PC-3 (cell line): ENCODE measurements around the gene HLCS. TPM values are rescaled to one million over a fixed set of nuclear protein-coding genes. Genes with fewer than 3 reads are reported as not detected.

Experiments used
- ATAC-seq: fragments of 200-7000 bp; cut with Tn5 transposase; 2 replicates; pipeline ENCODE4 v1.9.1; 2020; ENCODE audit warnings: mild to moderate bottlenecking, moderate library complexity
- BruUV-seq: library from RNA; stranded (reverse); fragments of 400-500 nt; replicated peaks from 2 replicates; lab custom pipeline; 2021; lab: Mats Ljungman, UMichigan
- CTCF ChIA-PET: fragments of 300-600 bp; sonication (Branson Sonifier 250); formaldehyde crosslinking; loops from one replicate; lab custom pipeline; 2022; ENCODE audit warnings: antibody characterized with exemption; lab: Charles Lee
- POLR2A ChIA-PET: fragments of 300-600 bp; sonication (Branson Sonifier 250); formaldehyde crosslinking; loops from one replicate; lab custom pipeline; 2022; ENCODE audit warnings: antibody characterized with exemption; ENCODE audit not compliant: unreplicated experiment; lab: Charles Lee
- DNase-seq: peaks from one replicate; pipeline ENCODE4 v3.0.0-alpha.2; 2015
- H2AFZ ChIP-seq: fragments of 300-600 bp; sonication (generic); 2 replicates; pipeline ENCODE4 v1.6.0; 2016; ENCODE audit warnings: antibody characterized with exemption, low read length
- H3F3A ChIP-seq: fragments of 300-600 bp; sonication (generic); one replicate; pipeline ENCODE4 v1.6.0; 2017; ENCODE audit warnings: antibody characterized with exemption, low read length, control low read depth, mild to moderate bottlenecking; ENCODE audit not compliant: unreplicated experiment
- H3K27ac ChIP-seq: fragments of 300-600 bp; sonication (generic); 2 replicates; pipeline ENCODE4 v1.5.1; 2016; ENCODE audit warnings: mild to moderate bottlenecking, low read length
- H3K27me3 ChIP-seq: fragments of 300-600 bp; sonication (generic); 2 replicates; pipeline ENCODE4 v1.6.1; 2016; ENCODE audit warnings: low read length, mixed read lengths
- H3K36me3 ChIP-seq: fragments of 300-600 bp; sonication (generic); 2 replicates; pipeline ENCODE4 v1.6.1; 2016; ENCODE audit warnings: low read depth, mixed run types, low read length, mixed read lengths
- H3K4me1 ChIP-seq: fragments of 300-600 bp; sonication (generic); 2 replicates; pipeline ENCODE4 v1.5.1; 2016; ENCODE audit warnings: low read length; ENCODE audit not compliant: insufficient read depth
- H3K4me2 ChIP-seq: fragments of 300-600 bp; sonication (generic); 2 replicates; pipeline ENCODE4 v1.6.0; 2016; ENCODE audit warnings: low read length
- H3K4me3 ChIP-seq: fragments of 300-600 bp; sonication (generic); 2 replicates; pipeline ENCODE4 v1.5.1; 2016; ENCODE audit warnings: mild to moderate bottlenecking, low read length, mixed read lengths
- H3K79me2 ChIP-seq: fragments of 300-600 bp; sonication (generic); 2 replicates; pipeline ENCODE4 v1.6.1; 2017; ENCODE audit warnings: low read length, mixed read lengths
- H3K9ac ChIP-seq: fragments of 300-600 bp; sonication (generic); 2 replicates; pipeline ENCODE4 v1.6.0; 2016; ENCODE audit warnings: mild to moderate bottlenecking, low read length
- H3K9me2 ChIP-seq: fragments of 300-600 bp; sonication (generic); replicated peaks from 2 replicates; pipeline ENCODE4 v1.6.1; 2016; ENCODE audit warnings: mixed run types, low read length, mixed read lengths
- H3K9me3 ChIP-seq: fragments of 300-600 bp; sonication (generic); 2 replicates; pipeline ENCODE4 v1.6.1; 2016; ENCODE audit warnings: low read length, mixed read lengths
- H4K20me1 ChIP-seq: fragments of 300-600 bp; sonication (generic); 2 replicates; pipeline ENCODE4 v1.6.1; 2016; ENCODE audit warnings: low read length, mixed read lengths
- CTCF ChIP-seq: fragments of 300-600 bp; sonication (generic); conservative IDR thresholded peaks from 2 replicates; pipeline ENCODE4 v1.5.1; 2017; ENCODE audit warnings: antibody characterized with exemption, low read depth, mild to moderate bottlenecking, low read length
- EZH2 ChIP-seq: fragments of 300-600 bp; sonication (generic); IDR thresholded peaks from one replicate; pipeline ENCODE4 v1.6.1; 2017; ENCODE audit warnings: antibody characterized with exemption, mild to moderate bottlenecking, low read length; ENCODE audit not compliant: unreplicated experiment
- EZH2phosphoT487 ChIP-seq: fragments of 300-600 bp; sonication (generic); IDR thresholded peaks from 2 replicates; pipeline ENCODE4 v1.6.1; 2018; ENCODE audit warnings: mild to moderate bottlenecking, antibody characterized with exemption, low read length, borderline replicate concordance
- intact Hi-C: fragments of 100-400 bp; cut with micrococcal nuclease; formaldehyde crosslinking; loops from 2 replicates; pipeline ENCODE4 v1.9.0; 2023
- total RNA-seq: library from RNA; depleted of rRNA; stranded (reverse); fragments of >200 nt; gene quantifications from 2 replicates; pipeline ENCODE4 v1.2.3, GENCODE V29; 2014

Gene HLCS
- total RNA-seq, 1 experiment from 2014 or later: 44.1 TPM

DNA sequence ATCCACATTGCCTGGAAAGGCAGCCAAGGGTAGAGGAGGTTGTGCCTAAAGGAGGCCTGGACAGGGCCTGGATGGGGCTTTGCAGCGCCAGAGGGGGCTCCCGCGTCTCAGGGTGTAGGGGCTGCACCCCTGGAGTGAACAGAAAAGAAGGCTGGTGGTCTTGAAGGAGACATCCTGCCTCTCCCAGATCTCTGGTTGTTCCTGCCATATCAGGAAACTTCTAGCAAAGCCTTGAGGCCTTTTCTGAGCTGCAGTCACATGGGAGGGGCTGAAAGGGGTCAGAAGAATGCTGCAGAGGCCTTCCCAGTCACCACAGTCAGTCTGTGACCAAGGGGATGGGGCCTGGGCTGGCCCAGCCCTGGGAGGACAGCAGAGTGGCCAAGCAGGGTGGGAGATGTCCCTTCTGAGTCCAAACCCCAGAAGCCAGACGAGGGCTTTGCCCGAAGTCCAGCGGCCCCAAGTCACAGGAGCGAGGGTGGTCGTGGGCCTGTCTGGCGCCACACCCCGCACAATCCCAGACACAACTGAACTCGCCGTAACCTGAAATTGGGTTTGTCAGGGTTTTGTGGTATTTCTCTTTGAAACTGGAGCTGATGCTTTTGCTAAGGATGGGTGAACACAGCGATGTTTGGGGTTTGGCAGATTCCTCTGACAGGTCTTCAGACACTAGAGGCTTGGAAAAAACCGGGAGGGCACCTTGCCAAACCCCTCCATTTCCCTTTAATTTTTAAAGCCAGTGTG, 237.9 kb downstream of the HLCS start:
- Histone ChIP-seq H3K9me2 (no peaks in the 10 kb centered on the region), H3F3A (no peaks in the 10 kb centered on the region), H3K27ac (no peak overlapping the region), H2AFZ (no peak overlapping the region), H3K36me3 (peaks cover 56% of the 10 kb centered on the region), H3K4me3 (no peak overlapping the region), H3K9ac (no peak overlapping the region), H3K9me3 (no peaks in the 10 kb centered on the region), H3K4me1 (no peaks in the 10 kb centered on the region), H4K20me1 (no peaks in the 10 kb centered on the region), H3K79me2 (no peaks in the 10 kb centered on the region), H3K4me2 (no peak overlapping the region), H3K27me3 (no peaks in the 10 kb centered on the region)
- CTCF ChIA-PET: no interaction called here
- DNase-seq: no peak
- TF ChIP-seq EZH2phosphoT487: no peak
- TF ChIP-seq EZH2: no peak
- TF ChIP-seq CTCF: no peak
- no peak for ATAC-seq
- no TSS peak for BruUV-seq
- intact Hi-C loops: no loop called here
- POLR2A ChIA-PET: no interaction called here

DNA sequence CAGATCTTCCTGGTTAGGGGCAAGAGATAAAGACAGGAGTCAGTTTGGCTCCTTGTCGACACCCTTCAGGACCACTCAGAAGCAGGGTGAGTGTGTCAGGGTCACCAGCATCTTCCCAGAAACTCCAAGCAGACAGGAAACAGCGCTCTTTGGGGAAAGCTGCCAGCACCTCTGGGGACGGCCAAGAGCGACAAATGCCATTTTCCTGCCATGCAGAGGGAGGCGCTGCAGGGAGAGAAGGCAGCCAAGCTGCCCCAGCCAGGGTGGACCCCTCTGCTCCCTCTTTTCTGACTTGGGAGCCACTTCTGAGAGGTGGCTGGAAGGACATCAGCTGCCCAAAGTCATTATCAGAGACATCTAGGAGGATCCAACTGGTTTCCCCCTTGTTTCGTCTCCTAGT, 238.6 kb downstream of the HLCS start:
- BruUV-seq: no TSS peak
- Histone ChIP-seq H3K4me2 (no peak overlapping the region), H3K79me2 (no peaks in the 10 kb centered on the region), H3K36me3 (peaks cover 54% of the 10 kb centered on the region), H3K9me2 (no peaks in the 10 kb centered on the region), H3K9ac (no peak overlapping the region), H3K27me3 (no peaks in the 10 kb centered on the region), H3K4me1 (no peaks in the 10 kb centered on the region), H3F3A (no peaks in the 10 kb centered on the region), H3K9me3 (no peaks in the 10 kb centered on the region), H3K4me3 (no peak overlapping the region), H3K27ac (no peak overlapping the region), H4K20me1 (no peaks in the 10 kb centered on the region), H2AFZ (no peak overlapping the region)
- ATAC-seq: no peak
- TF ChIP-seq CTCF (peak; percentile 40; the same call in 1 of the 2 replicates), EZH2phosphoT487 (no peak)
- ChIA-PET POLR2A (no interaction called here), CTCF (no interaction called here)
- intact Hi-C loops: no loop called here
- no peak for DNase-seq

- TF ChIP-seq CTCF (no peak), EZH2phosphoT487 (no peak), EZH2 (no peak)
- intact Hi-C loops: no loop called here
- Histone ChIP-seq H3K27me3 (no peaks in the 10 kb centered on the region), H4K20me1 (no peaks in the 10 kb centered on the region), H3K27ac (no peak overlapping the region), H3K4me2 (no peak overlapping the region), H3F3A (no peaks in the 10 kb centered on the region), H3K36me3 (peaks cover 48% of the 10 kb centered on the region), H3K79me2 (no peaks in the 10 kb centered on the region), H3K9ac (no peak overlapping the region), H3K9me3 (no peaks in the 10 kb centered on the region), H2AFZ (no peak overlapping the region), H3K9me2 (no peaks in the 10 kb centered on the region), H3K4me3 (no peak overlapping the region), H3K4me1 (no peaks in the 10 kb centered on the region)
- BruUV-seq: no TSS peak
- ATAC-seq (no peak), DNase-seq (no peak)
- ChIA-PET CTCF (no interaction called here), POLR2A (no interaction called here)
These were observed 240.6 kb downstream of the HLCS start for GRCh38 chr21:36725793-36726386.
